Fibroblast of the aortic adventitia (primary cell): ENCODE measurements around the gene CAPZA1. TPM values are rescaled to one million over a fixed set of nuclear protein-coding genes. Genes with fewer than 3 reads are reported as not detected.

Experiments used
- DNase-seq: peaks from one replicate; pipeline ENCODE4 v3.0.0-alpha.2; 2010; ENCODE audit warnings: low read depth
- H3K4me3 ChIP-seq: 2 replicates; pipeline ENCODE4 v1.5.1; 2011; ENCODE audit warnings: low read depth, mild to moderate bottlenecking, control low read depth, low read length, moderate library complexity
- CTCF ChIP-seq: IDR thresholded peaks from 2 replicates; pipeline ENCODE4 v1.5.1; 2011; ENCODE audit warnings: mild to moderate bottlenecking, low read length, control low read depth, inconsistent platforms; ENCODE audit not compliant: insufficient read depth
- total RNA-seq: library from RNA; depleted of rRNA; stranded (reverse); fragments of >200 nt; gene quantifications from 2 replicates; pipeline ENCODE4 v1.2.3, GENCODE V29; 2012; ENCODE audit warnings: low replicate concordance

The CAPZA1 gene
- total RNA-seq, 1 donor: 281 TPM

GRCh38 chr1:112589766-112590165 lies 29.9 kb upstream of the CAPZA1 start:
- no peak for DNase-seq
- H3K4me3 ChIP-seq: no peak overlapping the region
- TF ChIP-seq CTCF: no peak

- DNase-seq: no peak
- no peak overlapping the region for H3K4me3 ChIP-seq
- TF ChIP-seq CTCF: no peak
These were observed 25.3 kb upstream of the CAPZA1 start for GRCh38 chr1:112594208-112594876.

GRCh38 chr1:112599477-112599876 lies 20.2 kb upstream of the CAPZA1 start:
- no peak for TF ChIP-seq CTCF
- H3K4me3 ChIP-seq: no peak overlapping the region
- DNase-seq: no peak

- no peak for TF ChIP-seq CTCF
- no peak overlapping the region for H3K4me3 ChIP-seq
- no peak for DNase-seq
These were observed 16.6 kb upstream of the CAPZA1 start for GRCh38 chr1:112603012-112603411.

- DNase-seq: no peak
- TF ChIP-seq CTCF: no peak
These were observed 16.1 kb upstream of the CAPZA1 start for GRCh38 chr1:112603541-112603940.

GRCh38 chr1:112605633-112606327 lies 13.9 kb upstream of the CAPZA1 start:
- TF ChIP-seq CTCF: no peak
- peak; percentile 51 for DNase-seq
- no peak overlapping the region for H3K4me3 ChIP-seq

More at GRCh38 chr1:112603541-112603940, 16.1 kb upstream of the CAPZA1 start:
- no peak overlapping the region for H3K4me3 ChIP-seq
